Hematopoietic multipotent progenitor cell (in vitro differentiated cells): ENCODE measurements around the gene UMODL1. TPM values are rescaled to one million over a fixed set of nuclear protein-coding genes. Genes with fewer than 3 reads are reported as not detected.

Experiments
- DNase-seq, 3 donors: peaks; one replicate each; pipeline ENCODE4 v3.0.0-alpha.2; 2011 to 2015; ENCODE audit warnings: low read depth in 2 of 3, low spot score in 2 of 3
- total RNA-seq: library from RNA; depleted of rRNA; stranded (reverse); fragments of >200 nt; gene quantifications from one replicate; pipeline ENCODE4 v1.2.3, GENCODE V29; 2012

UMODL1 gene
- total RNA-seq, 1 donor = 2.4 TPM

GRCh38 chr21:42093186-42093585 is 22.1 kb downstream of the UMODL1 start:
- DNase-seq = no peak

GRCh38 chr21:42093991-42094421 is 22.9 kb downstream of the UMODL1 start:
- no peak for DNase-seq

GRCh38 chr21:42094811-42095210 is 23.7 kb downstream of the UMODL1 start:
- no peak for DNase-seq

GRCh38 chr21:42095581-42095980 is 24.5 kb downstream of the UMODL1 start:
- no peak for DNase-seq

GRCh38 chr21:42096566-42096965 is 25.4 kb downstream of the UMODL1 start:
- no peak for DNase-seq

- no peak for DNase-seq
These were observed 26.2 kb downstream of the UMODL1 start for GRCh38 chr21:42097274-42097673.

- DNase-seq = peak in 2 of 3 donors; percentile 79 to 84
These were observed 26.8 kb downstream of the UMODL1 start for GRCh38 chr21:42097860-42098454.

- no peak for DNase-seq
These were observed 27.9 kb downstream of the UMODL1 start for GRCh38 chr21:42098957-42099505.

GRCh38 chr21:42101246-42101645 is 30.1 kb downstream of the UMODL1 start:
- DNase-seq = no peak

- DNase-seq = no peak
These were observed 31.0 kb downstream of the UMODL1 start for GRCh38 chr21:42102076-42102475.

GRCh38 chr21:42102526-42102925 is 31.4 kb downstream of the UMODL1 start:
- DNase-seq = no peak

- no peak for DNase-seq
These were observed 31.9 kb downstream of the UMODL1 start for GRCh38 chr21:42102991-42103390.

- no peak for DNase-seq
These were observed 32.7 kb downstream of the UMODL1 start for GRCh38 chr21:42103843-42104242.

GRCh38 chr21:42105476-42106315 is 34.6 kb downstream of the UMODL1 start:
- DNase-seq = no peak

GRCh38 chr21:42106425-42106824 is 35.3 kb downstream of the UMODL1 start:
- no peak for DNase-seq

- DNase-seq = no peak
These were observed 36.2 kb downstream of the UMODL1 start for GRCh38 chr21:42107177-42107880.

GRCh38 chr21:42107881-42108553 is 36.9 kb downstream of the UMODL1 start:
- DNase-seq = peak; percentile 55 to 67 (median 67)

GRCh38 chr21:42108554-42109340 is 37.6 kb downstream of the UMODL1 start:
- DNase-seq = no peak

- no peak for DNase-seq
These were observed 38.4 kb downstream of the UMODL1 start for GRCh38 chr21:42109473-42109872.
